ENCODE data around the gene ISM1. TPM values are rescaled to one million over a fixed set of nuclear protein-coding genes. Genes with fewer than 3 reads are reported as not detected.

Gene ISM1
- total RNA-seq, 1 experiment from 2014 or later = 0.20 TPM

- no peak overlapping the region for H3K27ac ChIP-seq (ENCODE audit: insufficient read length, low read depth, low read length)
- H2BK20ac ChIP-seq (ENCODE audit: low read depth, low read length, poor library complexity, severe bottlenecking) = no peak overlapping the region
- no peak overlapping the region for H3K9ac ChIP-seq (ENCODE audit: extremely low read depth, insufficient read length, low read length)
- Mint-ChIP-seq H3K4me1 (peaks cover 4 to 12% of the 10 kb centered on the region in 2 experiments), H3K4me3 (no peak overlapping the region), H3K9me3 (no peaks in the 10 kb centered on the region; a peak in 2 of 5 replicates), H3K36me3 (ENCODE audit: insufficient read depth in 1 of 3, low read depth in 3 of 3) (no peaks in the 10 kb centered on the region), H3K27ac (no peak overlapping the region), H3K27me3 (ENCODE audit: low read depth) (peaks cover 29% of the 10 kb centered on the region)
- H3K23ac ChIP-seq (ENCODE audit: insufficient read length, low read depth, low read length) = no peak overlapping the region
- no peak overlapping the region for H3K56ac ChIP-seq (ENCODE audit: insufficient read length, low read depth, low read length)
- no peak overlapping the region for H3T11ph ChIP-seq (ENCODE audit: low read length)
- no peaks in the 10 kb centered on the region; the same call in 1 of the 2 replicates for H3K27me3 ChIP-seq (ENCODE audit: insufficient read depth, low read length)
- no peak overlapping the region for H4K5ac ChIP-seq (ENCODE audit: insufficient read length, low read depth, low read length)
- no peaks in the 10 kb centered on the region for H3K4me1 ChIP-seq (ENCODE audit: insufficient read depth, low read length)
- H4K20me1 ChIP-seq (ENCODE audit: control insufficient read depth, insufficient read depth, insufficient read length) = no peaks in the 10 kb centered on the region
- no peaks in the 10 kb centered on the region for H3K79me1 ChIP-seq (ENCODE audit: insufficient read depth, low read depth, low read length, poor library complexity, severe bottlenecking)
- no peak overlapping the region for H4K91ac ChIP-seq (ENCODE audit: insufficient read length, low read depth, low read length)
- no peak overlapping the region for H4K8ac ChIP-seq (replicated peaks; ENCODE audit: insufficient read length, low read depth, low read length)
- no peak overlapping the region for H2BK12ac ChIP-seq (ENCODE audit: insufficient read length, low read depth, low read length)
- no CpG with 5 or more reads among the region's 2 CpGs for WGBS (ENCODE audit: extremely low coverage, insufficient read length, low lambda C conversion rate)
- no peak overlapping the region for H2BK120ac ChIP-seq (ENCODE audit: low read depth, low read length, poor library complexity, severe bottlenecking)
- TF ChIP-seq, protein P1, sequence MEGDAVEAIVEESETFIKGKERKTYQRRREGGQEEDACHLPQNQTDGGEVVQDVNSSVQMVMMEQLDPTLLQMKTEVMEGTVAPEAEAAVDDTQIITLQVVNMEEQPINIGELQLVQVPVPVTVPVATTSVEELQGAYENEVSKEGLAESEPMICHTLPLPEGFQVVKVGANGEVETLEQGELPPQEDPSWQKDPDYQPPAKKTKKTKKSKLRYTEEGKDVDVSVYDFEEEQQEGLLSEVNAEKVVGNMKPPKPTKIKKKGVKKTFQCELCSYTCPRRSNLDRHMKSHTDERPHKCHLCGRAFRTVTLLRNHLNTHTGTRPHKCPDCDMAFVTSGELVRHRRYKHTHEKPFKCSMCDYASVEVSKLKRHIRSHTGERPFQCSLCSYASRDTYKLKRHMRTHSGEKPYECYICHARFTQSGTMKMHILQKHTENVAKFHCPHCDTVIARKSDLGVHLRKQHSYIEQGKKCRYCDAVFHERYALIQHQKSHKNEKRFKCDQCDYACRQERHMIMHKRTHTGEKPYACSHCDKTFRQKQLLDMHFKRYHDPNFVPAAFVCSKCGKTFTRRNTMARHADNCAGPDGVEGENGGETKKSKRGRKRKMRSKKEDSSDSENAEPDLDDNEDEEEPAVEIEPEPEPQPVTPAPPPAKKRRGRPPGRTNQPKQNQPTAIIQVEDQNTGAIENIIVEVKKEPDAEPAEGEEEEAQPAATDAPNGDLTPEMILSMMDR (conservative IDR thresholded peaks at IDR 0.05) = no peak
- H3K4me2 ChIP-seq (ENCODE audit: insufficient read depth, insufficient read length, low read length) = no peak overlapping the region
- H3K4ac ChIP-seq (ENCODE audit: low read depth, low read length) = no peak overlapping the region
- H3K18ac ChIP-seq (ENCODE audit: insufficient read length, low read depth, low read length) = no peak overlapping the region
- no peak overlapping the region for H3K14ac ChIP-seq (ENCODE audit: insufficient read depth, low read length)
- H3K23me2 ChIP-seq (ENCODE audit: insufficient read length, low read depth, low read length, poor library complexity, severe bottlenecking) = no peaks in the 10 kb centered on the region
- no peaks in the 10 kb centered on the region for H3K9me3 ChIP-seq (ENCODE audit: control insufficient read depth, low read depth, low read length)
- no peaks in the 10 kb centered on the region for H3K79me2 ChIP-seq (ENCODE audit: insufficient read depth, low read length)
- H2BK15ac ChIP-seq (ENCODE audit: low read depth, low read length) = no peak overlapping the region
- no peak overlapping the region for H2AK5ac ChIP-seq (ENCODE audit: insufficient read length, low read length)
- H2AFZ ChIP-seq (ENCODE audit: low read length) = no peak overlapping the region
- H2BK5ac ChIP-seq (ENCODE audit: insufficient read length, low read length) = no peak overlapping the region
- no peak for DNase-seq
Observed at GRCh38 chr20:13228771-13229170, 7.7 kb downstream of the ISM1 start.

Measured in H9 (cell line).